BLaER1 treated with 17β-estradiol and CSF1 and Interleukin-3, amounts not matched to agents 10 nM and 100 nM (cell line): ENCODE data around the gene ABCA1.

Experiments
- H3K27ac ChIP-seq, 11 experiments: shearing (Covaris generic); formaldehyde crosslinking; 2 replicates each; pipeline ENCODE4 v1.8.1; 2022
- H3K27me3 ChIP-seq, 11 experiments: shearing (Covaris generic); formaldehyde crosslinking; 2 replicates each; pipeline ENCODE4 v1.8.1; 2022
- H3K36me3 ChIP-seq, 11 experiments: shearing (Covaris generic); formaldehyde crosslinking; 2 replicates each; pipeline ENCODE4 v1.8.1; 2022
- H3K4me1 ChIP-seq, 10 experiments: shearing (Covaris generic); formaldehyde crosslinking; 2 replicates each; pipeline ENCODE4 v1.8.1; 2022
- H3K4me2 ChIP-seq, 11 experiments: shearing (Covaris generic); formaldehyde crosslinking; 2 replicates each; pipeline ENCODE4 v1.8.1; 2022
- H3K4me3 ChIP-seq, 10 experiments: shearing (Covaris generic); formaldehyde crosslinking; 2 replicates each; pipeline ENCODE4 v1.8.1; 2022
- H3K9ac ChIP-seq, 11 experiments: shearing (Covaris generic); formaldehyde crosslinking; 2 replicates each; pipeline ENCODE4 v1.8.1; 2022
- H3K9me3 ChIP-seq, 11 experiments: shearing (Covaris generic); formaldehyde crosslinking; replicated peaks in 1 of 11; 2 replicates each; pipeline ENCODE4 v1.8.1; 2022
- H4K20me1 ChIP-seq, 11 experiments: shearing (Covaris generic); formaldehyde crosslinking; 2 replicates each; pipeline ENCODE4 v1.8.1; 2022
- Cebpa-rat ChIP-seq, 11 experiments: shearing (Covaris generic); IDR thresholded peaks; 2 replicates each; pipeline ENCODE4 v1.8.1; 2022

The ABCA1 gene

DNA sequence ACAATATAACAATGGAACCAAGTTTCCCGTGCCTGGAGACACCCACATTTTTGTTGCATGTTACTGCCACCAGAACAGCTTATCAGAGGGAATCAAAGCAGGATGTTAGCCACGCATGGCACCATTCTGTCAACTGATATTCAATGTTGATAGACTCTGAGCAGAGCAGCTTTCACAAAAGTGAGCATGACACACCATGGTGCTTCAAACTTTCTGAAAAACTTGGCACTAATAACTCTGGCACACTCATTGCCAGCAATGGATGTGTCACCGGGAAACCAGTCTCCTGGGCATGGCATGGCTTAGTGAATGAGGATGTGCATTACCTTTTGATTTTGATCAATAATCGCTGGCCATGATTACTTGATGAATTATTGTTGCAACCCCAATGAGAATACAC lies 144.4 kb downstream of the ABCA1 start:
- Histone ChIP-seq H3K36me3 (peaks cover 73 to 92% (median 88%) of the 10 kb centered on the region in 11 experiments), H3K27ac (no peak overlapping the region), H3K27me3 (no peaks in the 10 kb centered on the region), H3K9me3 (no peaks in the 10 kb centered on the region), H3K4me1 (peaks cover 31 to 86% (median 53%) of the 10 kb centered on the region in 10 experiments), H4K20me1 (peaks cover 0 to 100% (median 55%) of the 10 kb centered on the region in 11 experiments; a peak in 20 of 22 replicates), H3K9ac (no peak overlapping the region; a peak in 1 of 22 replicates), H3K4me2 (peak overlapping the region; percentile 1 to 64 (median 17); a peak in 14 of 22 replicates), H3K4me3 (no peak overlapping the region)
- no peak for TF ChIP-seq Cebpa-rat (IDR thresholded peaks at IDR 0.05)

GRCh38 chr9:104780796-104781395 lies 147.1 kb downstream of the ABCA1 start:
- H3K27ac ChIP-seq, result peak overlapping the region; percentile 3 to 93 (median 49); a peak in 17 of 22 replicates
- TF ChIP-seq Cebpa-rat (IDR thresholded peaks at IDR 0.05), result no peak
- peaks cover 62 to 91% (median 78%) of the 10 kb centered on the region in 11 experiments for H3K36me3 ChIP-seq
- H3K9ac ChIP-seq, result peak overlapping the region in 7 of 11 experiments; percentile 20 to 48 (median 30); a peak in 7 of 22 replicates
- peaks cover 52 to 100% (median 79%) of the 10 kb centered on the region in 10 experiments for H3K4me1 ChIP-seq
- peaks cover 0 to 98% (median 34%) of the 10 kb centered on the region in 11 experiments; a peak in 19 of 22 replicates for H4K20me1 ChIP-seq
- H3K27me3 ChIP-seq, result no peaks in the 10 kb centered on the region
- no peak overlapping the region for H3K4me3 ChIP-seq
- no peaks in the 10 kb centered on the region for H3K9me3 ChIP-seq
- peak overlapping the region in 10 of 11 experiments; percentile 16 to 94 (median 58); a peak in 15 of 22 replicates for H3K4me2 ChIP-seq

GRCh38 chr9:104779946-104780535 lies 147.9 kb downstream of the ABCA1 start:
- no peak for TF ChIP-seq Cebpa-rat (IDR thresholded peaks at IDR 0.05)

GRCh38 chr9:104779334-104779733 lies 148.6 kb downstream of the ABCA1 start:
- TF ChIP-seq Cebpa-rat (IDR thresholded peaks at IDR 0.05), result no peak
- Histone ChIP-seq H3K4me3 (no peak overlapping the region), H3K36me3 (peaks cover 46 to 91% (median 67%) of the 10 kb centered on the region in 11 experiments), H4K20me1 (peaks cover 0 to 86% (median 18%) of the 10 kb centered on the region in 11 experiments; a peak in 17 of 22 replicates), H3K27me3 (no peaks in the 10 kb centered on the region), H3K9me3 (no peaks in the 10 kb centered on the region), H3K4me1 (peaks cover 67 to 99% (median 91%) of the 10 kb centered on the region in 10 experiments), H3K4me2 (peak overlapping the region in 7 of 11 experiments; percentile 20 to 94 (median 84); a peak in 12 of 22 replicates), H3K9ac (peak overlapping the region in 3 of 11 experiments; percentile 38 to 48 (median 46); a peak in 4 of 22 replicates), H3K27ac (peak overlapping the region in 10 of 11 experiments; percentile 1 to 93 (median 50); a peak in 13 of 22 replicates)

More at GRCh38 chr9:104779946-104780535, 147.9 kb downstream of the ABCA1 start:
- H3K36me3 ChIP-seq, result peaks cover 53 to 91% (median 69%) of the 10 kb centered on the region in 11 experiments
- H4K20me1 ChIP-seq, result peaks cover 0 to 93% (median 25%) of the 10 kb centered on the region in 11 experiments; a peak in 18 of 22 replicates
- H3K4me2 ChIP-seq, result peak overlapping the region; percentile 16 to 94 (median 46); a peak in 20 of 22 replicates
- H3K4me3 ChIP-seq, result no peak overlapping the region
- peak overlapping the region; percentile 3 to 93 (median 49); a peak in 21 of 22 replicates for H3K27ac ChIP-seq
- peak overlapping the region in 7 of 11 experiments; percentile 9 to 48 (median 38); a peak in 10 of 22 replicates for H3K9ac ChIP-seq
- no peaks in the 10 kb centered on the region for H3K27me3 ChIP-seq
- H3K9me3 ChIP-seq, result no peaks in the 10 kb centered on the region
- peaks cover 60 to 99% (median 88%) of the 10 kb centered on the region in 10 experiments for H3K4me1 ChIP-seq

DNA sequence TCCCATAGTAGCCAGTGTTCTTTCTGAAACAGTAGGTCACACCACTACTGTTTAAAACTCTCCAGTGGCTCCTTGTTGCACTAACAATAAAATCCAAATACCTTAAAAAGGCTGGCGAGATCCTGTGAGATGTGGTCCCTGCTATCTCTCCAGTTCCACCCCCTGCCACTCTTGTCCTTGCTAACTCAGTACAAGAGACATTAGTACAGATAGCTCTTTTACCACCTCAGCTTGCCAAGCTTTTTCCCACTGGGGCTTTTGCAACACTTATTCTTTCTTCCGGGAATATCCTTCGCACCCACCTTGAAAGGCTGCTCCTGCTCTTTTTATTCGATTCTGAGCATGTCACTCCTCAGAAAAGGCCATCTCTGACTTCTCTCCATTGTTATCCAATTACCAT lies 149.2 kb downstream of the ABCA1 start:
- Histone ChIP-seq H3K27ac (peak overlapping the region in 5 of 11 experiments; percentile 0 to 93 (median 4); a peak in 6 of 22 replicates), H3K4me3 (no peak overlapping the region), H3K36me3 (peaks cover 41 to 90% (median 61%) of the 10 kb centered on the region in 11 experiments), H3K9me3 (no peaks in the 10 kb centered on the region), H4K20me1 (peaks cover 0 to 81% (median 18%) of the 10 kb centered on the region in 11 experiments; a peak in 17 of 22 replicates), H3K27me3 (no peaks in the 10 kb centered on the region), H3K4me1 (peaks cover 72 to 99% (median 88%) of the 10 kb centered on the region in 10 experiments), H3K9ac (peak overlapping the region in 1 of 11 experiments; percentile 2; a peak in 2 of 22 replicates), H3K4me2 (peak overlapping the region in 6 of 11 experiments; percentile 81 to 94 (median 89); a peak in 8 of 22 replicates)
- no peak for TF ChIP-seq Cebpa-rat (IDR thresholded peaks at IDR 0.05)

- Histone ChIP-seq H3K4me3 (no peak overlapping the region; a peak in 1 of 20 replicates), H3K27me3 (no peaks in the 10 kb centered on the region), H3K4me2 (peak overlapping the region; percentile 72 to 94 (median 84)), H3K9ac (peak overlapping the region in 7 of 11 experiments; percentile 0 to 94 (median 80); a peak in 7 of 22 replicates), H3K27ac (peak overlapping the region; percentile 86 to 100 (median 97); a peak in 20 of 22 replicates), H3K4me1 (peaks cover 68 to 99% (median 77%) of the 10 kb centered on the region in 10 experiments), H3K36me3 (peaks cover 21 to 71% (median 45%) of the 10 kb centered on the region in 11 experiments; a peak in 20 of 22 replicates), H3K9me3 (peaks cover 0 to 1% (median 0%) of the 10 kb centered on the region in 11 experiments; a peak in 3 of 22 replicates), H4K20me1 (peaks cover 0 to 61% (median 11%) of the 10 kb centered on the region in 11 experiments; a peak in 10 of 22 replicates)
- no peak for TF ChIP-seq Cebpa-rat (IDR thresholded peaks at IDR 0.05)
These were observed 151.2 kb downstream of the ABCA1 start for GRCh38 chr9:104776797-104777196.

- H3K4me3 ChIP-seq, result peak overlapping the region in 8 of 10 experiments; percentile 1 to 68 (median 61); a peak in 10 of 20 replicates
- TF ChIP-seq Cebpa-rat (IDR thresholded peaks at IDR 0.05), result no peak
- peaks cover 13 to 71% (median 46%) of the 10 kb centered on the region in 11 experiments; a peak in 20 of 22 replicates for H3K36me3 ChIP-seq
- peak overlapping the region; percentile 71 to 94 (median 81); a peak in 20 of 22 replicates for H3K9ac ChIP-seq
- peaks cover 0 to 9% (median 8%) of the 10 kb centered on the region in 11 experiments; a peak in 14 of 22 replicates for H3K9me3 ChIP-seq
- peaks cover 0 to 52% (median 4%) of the 10 kb centered on the region in 11 experiments; a peak in 10 of 22 replicates for H4K20me1 ChIP-seq
- H3K27me3 ChIP-seq, result no peaks in the 10 kb centered on the region
- peaks cover 66 to 99% (median 78%) of the 10 kb centered on the region in 10 experiments for H3K4me1 ChIP-seq
- peak overlapping the region; percentile 72 to 94 (median 84) for H3K4me2 ChIP-seq
- peak overlapping the region; percentile 86 to 100 (median 97) for H3K27ac ChIP-seq
These were observed 152.0 kb downstream of the ABCA1 start for GRCh38 chr9:104775976-104776375.

DNA sequence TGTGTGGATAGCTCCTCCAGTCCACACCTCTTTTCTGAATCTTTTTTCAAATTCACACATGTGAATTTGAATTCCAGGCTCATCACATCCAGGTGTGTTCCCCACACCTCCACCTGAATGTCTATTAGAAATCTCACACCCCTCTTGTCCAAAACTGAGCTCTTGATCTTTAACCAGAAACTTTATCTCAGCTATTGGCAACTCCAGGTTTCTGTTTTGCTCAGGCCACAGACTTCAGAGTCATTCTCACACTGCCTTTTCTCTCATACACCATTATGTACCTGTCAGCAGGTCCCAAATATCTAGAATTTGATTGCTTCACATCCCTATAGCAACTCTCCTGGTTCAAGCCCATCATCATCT lies 152.4 kb downstream of the ABCA1 start:
- Histone ChIP-seq H3K4me2 (peak overlapping the region; percentile 72 to 94 (median 84)), H3K27ac (peak overlapping the region; percentile 86 to 100 (median 97)), H4K20me1 (peaks cover 0 to 48% (median under 1%) of the 10 kb centered on the region in 11 experiments; a peak in 10 of 22 replicates)

More for the DNA sequence above, 152.4 kb downstream of the ABCA1 start:
- no peak for TF ChIP-seq Cebpa-rat (IDR thresholded peaks at IDR 0.05)
- peaks cover 10 to 75% (median 51%) of the 10 kb centered on the region in 11 experiments; a peak in 19 of 22 replicates for H3K36me3 ChIP-seq
- H3K4me1 ChIP-seq, result peaks cover 65 to 99% (median 78%) of the 10 kb centered on the region in 10 experiments
- peak overlapping the region in 7 of 10 experiments; percentile 1 to 68 (median 61); a peak in 12 of 20 replicates for H3K4me3 ChIP-seq
- H3K9me3 ChIP-seq, result peaks cover 0 to 11% (median 8%) of the 10 kb centered on the region in 11 experiments; a peak in 14 of 22 replicates
- peak overlapping the region; percentile 71 to 94 (median 81); a peak in 21 of 22 replicates for H3K9ac ChIP-seq
- no peaks in the 10 kb centered on the region for H3K27me3 ChIP-seq
